HG03060 (cell line): ENCODE results near the gene ARHGAP44.
"Not testable (repeated sequence)": the region's sequence is repeated elsewhere in the genome, so short reads cannot be mapped to it uniquely, and the experiment has no call there.

Source experiments
- ATAC-seq: cut with Tn5 transposase; IDR thresholded peaks from one replicate; pipeline ENCODE4 v1.9.1; 2021; ENCODE audit warnings: low read depth, moderate number of reproducible peaks; ENCODE audit not compliant: unreplicated experiment

ARHGAP44 gene

DNA sequence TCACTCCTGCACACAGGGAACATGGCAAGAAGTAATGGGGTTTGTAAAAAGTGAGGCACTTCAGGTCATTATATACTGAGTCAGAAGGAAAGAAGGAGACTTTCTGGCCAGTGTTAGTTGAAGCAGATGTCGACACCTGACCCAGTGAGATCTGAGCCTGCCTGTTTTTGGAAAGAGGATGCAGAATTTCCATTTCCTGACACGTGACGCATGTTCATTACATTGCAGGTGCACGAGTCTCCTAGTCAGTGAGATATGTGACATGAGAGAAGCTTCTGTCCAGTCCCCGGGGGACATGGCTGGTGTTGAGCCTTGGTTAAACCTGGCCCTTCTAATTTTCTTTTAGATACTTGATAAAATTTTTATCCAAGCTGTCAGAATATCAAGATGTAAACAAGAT is 166.2 kb downstream of the ARHGAP44 start:
- ATAC-seq = no peak

GRCh38 chr17:12958786-12959185 is 169.5 kb downstream of the ARHGAP44 start:
- no peak for ATAC-seq

DNA sequence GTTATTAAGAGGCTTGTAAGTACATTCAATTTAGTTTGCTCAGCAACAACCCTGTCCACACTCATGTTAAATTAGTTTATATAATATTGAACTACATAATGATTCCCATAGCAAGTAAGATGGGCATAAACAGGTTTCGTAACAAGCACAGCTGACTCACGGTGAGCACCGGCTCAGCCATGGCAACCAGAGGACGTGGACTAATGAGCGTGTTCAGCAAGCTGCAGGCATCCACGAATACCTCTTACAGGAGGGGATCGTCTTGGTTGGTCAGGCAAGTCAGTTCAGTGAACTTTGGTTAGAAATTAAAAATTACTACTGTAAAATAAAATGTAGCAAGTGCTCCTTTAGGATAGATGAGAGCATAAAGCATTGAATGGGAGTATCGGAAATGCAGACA is 170.1 kb downstream of the ARHGAP44 start:
- no peak for ATAC-seq

- no peak for ATAC-seq
Observed at GRCh38 chr17:12961655-12962054, 172.4 kb downstream of the ARHGAP44 start.

DNA sequence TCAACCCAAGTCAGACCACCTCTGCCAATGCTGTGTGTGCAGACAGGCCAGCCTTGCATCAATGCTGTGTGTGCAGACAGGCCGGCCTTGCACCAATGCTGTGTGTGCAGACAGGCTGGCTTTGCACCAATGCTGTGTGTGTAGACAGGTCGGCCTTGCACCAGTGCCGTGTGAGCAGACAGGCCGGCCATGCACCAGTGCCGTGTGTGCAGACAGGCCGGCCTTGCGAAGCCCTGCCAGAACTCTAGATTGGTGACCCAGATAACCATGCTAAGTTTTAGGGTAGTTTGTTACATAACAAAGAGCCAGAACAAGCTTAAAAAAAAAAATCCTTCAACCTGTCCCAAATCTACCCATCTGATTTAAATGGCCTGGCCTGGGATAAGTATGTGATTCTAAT is 174.2 kb downstream of the ARHGAP44 start:
- no peak for ATAC-seq

DNA sequence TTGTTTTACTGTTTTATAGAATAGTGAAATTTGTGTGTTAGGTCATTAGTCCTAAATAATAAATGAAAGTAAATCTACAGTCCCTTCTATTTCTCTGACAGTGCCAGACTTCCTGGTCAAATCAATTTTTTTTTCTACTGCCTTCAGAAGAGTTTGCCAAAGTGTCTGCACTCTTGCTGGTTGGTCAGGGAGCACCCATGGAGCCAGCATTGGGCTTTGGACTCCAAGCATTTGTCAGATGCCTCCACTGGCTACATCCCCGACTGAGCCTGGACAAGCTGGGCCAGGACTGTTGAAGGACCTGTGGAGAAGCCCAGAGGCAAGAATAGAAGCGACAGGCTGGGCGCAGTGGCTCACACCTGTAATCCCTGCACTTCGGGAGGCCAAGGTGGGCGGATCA is 174.9 kb downstream of the ARHGAP44 start:
- ATAC-seq = no peak

- ATAC-seq = no peak
Observed at GRCh38 chr17:12964840-12965239, 175.5 kb downstream of the ARHGAP44 start.

- no peak for ATAC-seq
Observed at GRCh38 chr17:12965988-12966387, 176.7 kb downstream of the ARHGAP44 start.

- ATAC-seq = no peak
Observed at GRCh38 chr17:12966413-12966812, 177.1 kb downstream of the ARHGAP44 start.

DNA sequence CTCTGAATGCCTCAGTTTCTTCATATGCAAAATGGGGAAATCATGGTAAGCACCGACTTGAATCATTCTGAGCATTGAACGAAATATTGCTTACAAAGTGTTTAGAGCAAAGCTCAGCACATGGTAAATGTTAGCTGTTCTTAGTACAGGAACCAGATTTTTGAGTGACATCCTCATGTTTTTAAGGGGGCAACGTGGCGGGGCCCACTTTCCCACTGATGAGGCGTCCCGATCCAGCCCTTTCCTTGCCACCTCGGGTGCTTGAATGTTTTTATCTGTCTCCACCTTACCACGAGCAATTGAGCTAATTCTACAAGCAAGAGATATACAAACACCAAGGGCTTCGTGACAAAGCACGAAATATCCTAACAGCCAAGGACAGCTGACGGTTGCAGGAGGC is 178.7 kb downstream of the ARHGAP44 start:
- no peak for ATAC-seq

DNA sequence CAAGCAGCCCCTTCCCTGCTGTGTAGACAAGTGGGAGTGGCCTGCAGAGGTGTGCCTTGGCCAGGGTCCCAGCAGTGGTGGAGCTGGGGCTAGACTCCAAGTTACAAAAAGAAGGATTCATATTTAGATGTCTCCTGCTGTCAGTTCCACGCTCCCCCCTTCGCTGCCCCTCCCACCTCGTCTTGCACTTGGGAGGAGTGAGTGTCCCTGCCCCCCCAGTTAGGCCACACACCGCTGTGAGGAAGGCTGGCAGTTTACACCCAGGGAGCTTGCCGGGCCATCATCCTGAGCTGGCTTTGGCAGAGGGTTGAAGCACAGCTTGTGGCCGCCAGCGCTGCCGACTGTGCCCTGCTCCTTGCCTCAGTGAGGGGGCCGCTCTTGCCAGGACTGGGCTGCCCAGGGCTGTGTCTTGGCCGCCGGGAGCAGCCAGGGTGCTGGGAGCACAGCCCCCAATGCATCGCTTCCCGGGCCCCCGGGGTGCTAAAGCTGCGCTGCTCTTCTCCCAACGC is 184.3 kb downstream of the ARHGAP44 start:
- no peak for ATAC-seq

GRCh38 chr17:12974005-12974531 is 184.8 kb downstream of the ARHGAP44 start:
- ATAC-seq = no peak

GRCh38 chr17:12977008-12977751 is 187.9 kb downstream of the ARHGAP44 start:
- ATAC-seq = no peak

GRCh38 chr17:12978787-12979186 is 189.5 kb downstream of the ARHGAP44 start:
- not testable (repeated sequence) for ATAC-seq

- no peak for ATAC-seq
Observed at GRCh38 chr17:12979246-12979645, 189.9 kb downstream of the ARHGAP44 start.

GRCh38 chr17:12979826-12980500 is 190.7 kb downstream of the ARHGAP44 start:
- no peak for ATAC-seq

DNA sequence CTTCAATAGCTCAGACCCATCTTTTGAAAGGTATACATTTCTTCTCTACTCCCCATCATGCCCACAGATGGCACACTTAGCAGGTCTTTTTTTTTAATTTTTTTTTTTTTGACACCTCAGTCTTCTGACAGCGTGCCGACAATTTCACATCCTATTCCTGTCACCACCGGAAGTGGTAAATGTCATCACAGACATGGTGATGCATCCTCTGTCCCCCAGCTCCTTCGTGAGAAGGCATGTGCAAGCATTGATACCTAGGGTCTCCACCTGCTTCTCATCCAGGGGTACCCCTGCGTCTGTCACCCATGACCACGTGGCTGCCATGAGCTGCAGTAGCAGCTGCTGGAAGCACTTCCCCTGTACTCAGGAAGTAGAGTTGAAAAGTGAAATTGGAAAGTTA is 192.9 kb downstream of the ARHGAP44 start:
- no peak for ATAC-seq

DNA sequence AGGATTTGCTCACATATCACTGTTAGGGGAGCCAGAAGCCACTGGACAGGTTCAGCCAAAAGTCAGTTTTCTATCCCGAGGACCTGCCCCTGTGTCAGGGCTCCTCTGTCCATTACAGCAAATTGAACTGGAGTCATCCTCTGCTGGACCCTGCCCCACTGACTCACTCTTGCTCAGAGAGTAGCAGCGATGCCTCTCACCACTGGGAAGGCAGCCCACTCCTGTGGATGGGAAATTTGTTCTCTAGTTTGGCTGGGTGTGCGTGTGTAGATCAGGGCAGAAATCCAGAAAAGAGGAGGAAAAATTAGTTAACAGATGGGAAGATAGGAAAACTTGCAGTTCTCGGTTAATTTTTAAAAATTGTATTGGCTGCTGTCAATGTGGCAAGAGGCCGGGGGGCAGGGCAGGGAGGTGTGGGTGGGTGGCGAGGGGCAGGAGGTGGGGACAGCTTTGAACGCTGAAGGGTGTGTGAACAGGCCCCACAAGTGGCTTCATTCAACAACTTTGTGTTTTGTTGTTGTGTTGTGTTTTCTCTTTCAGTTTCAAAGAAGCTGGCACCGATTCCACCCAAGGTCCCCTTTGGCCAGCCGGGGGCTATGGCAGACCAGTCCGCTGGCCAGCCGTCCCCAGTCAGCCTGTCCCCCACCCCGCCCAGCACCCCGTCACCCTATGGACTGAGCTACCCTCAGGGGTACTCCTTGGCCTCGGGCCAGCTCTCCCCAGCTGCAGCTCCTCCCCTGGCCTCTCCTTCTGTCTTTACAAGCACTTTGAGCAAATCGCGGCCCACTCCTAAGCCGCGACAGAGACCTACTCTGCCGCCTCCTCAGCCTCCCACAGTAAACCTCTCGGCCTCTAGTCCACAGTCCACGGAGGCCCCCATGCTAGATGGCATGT is 194.9 kb downstream of the ARHGAP44 start:
- no peak for ATAC-seq

DNA sequence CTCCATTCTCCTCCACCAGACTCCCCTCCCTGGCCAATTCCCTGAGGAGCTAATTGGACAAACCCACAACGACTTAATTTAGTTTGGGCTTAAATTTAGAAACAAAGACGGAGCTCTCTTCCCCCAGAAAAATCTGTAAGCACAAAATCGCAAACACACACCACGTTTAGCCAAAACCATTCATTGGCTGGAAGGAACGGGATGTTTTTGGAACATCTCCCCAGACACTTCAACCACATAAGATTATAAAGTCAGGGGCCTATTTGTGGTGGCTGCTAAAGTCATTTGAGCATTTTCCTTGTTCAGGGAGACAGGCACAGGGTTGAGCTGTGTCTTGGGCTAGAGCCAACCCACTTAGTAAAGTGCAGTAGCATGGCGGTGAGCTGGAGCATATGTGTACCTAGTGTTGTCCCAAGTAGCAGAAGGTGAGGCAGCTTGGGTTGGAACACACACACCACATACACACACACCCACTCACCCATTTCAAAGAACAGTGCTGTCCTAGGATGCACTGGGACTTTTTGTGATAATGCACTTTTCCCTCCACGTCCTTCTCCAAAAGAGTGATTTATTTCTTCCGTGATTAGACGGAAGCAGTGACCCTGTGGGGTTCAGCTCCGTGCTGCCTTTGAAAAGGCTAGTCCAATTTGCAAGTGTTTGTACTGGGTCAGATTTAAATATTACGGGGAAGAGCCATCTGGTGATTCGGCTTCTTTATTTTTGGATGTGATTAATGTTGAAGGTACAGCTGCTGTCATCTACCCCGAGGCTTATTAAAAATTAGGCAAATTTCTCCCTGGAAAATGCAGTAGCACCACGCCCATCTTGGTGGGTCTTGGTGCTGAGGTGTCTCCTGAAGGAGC is 196.4 kb downstream of the ARHGAP44 start:
- ATAC-seq = no peak

- ATAC-seq = no peak
Observed at GRCh38 chr17:12987120-12987519, 197.8 kb downstream of the ARHGAP44 start.
